GM12878 (cell line): ENCODE measurements around the gene TRIAP1. TPM values are rescaled to one million over a fixed set of nuclear protein-coding genes. Genes with fewer than 3 reads are reported as not detected.

Source experiments
- ATAC-seq: fragments of 200-7000 bp; cut with Tn5 transposase; 3 replicates; pipeline ENCODE4 v1.9.1; 2020; ENCODE audit warnings: mild to moderate bottlenecking, moderate library complexity
- BruUV-seq: library from RNA; stranded (reverse); fragments of 400-500 nt; replicated peaks from 2 replicates; lab custom pipeline; 2021; lab: Mats Ljungman, UMichigan
- CTCF ChIA-PET: fragments of 300-600 bp; sonication (Branson Sonifier 250); formaldehyde crosslinking; extraction: SDS; loops from one replicate; lab custom pipeline; 2021; ENCODE audit warnings: inconsistent platforms; lab: Yijun Ruan, JAX
- POLR2A ChIA-PET: fragments of 350-600 bp; formaldehyde crosslinking; extraction: SDS; loops from one replicate; lab custom pipeline; 2021; ENCODE audit warnings: inconsistent platforms; lab: Charles Lee
- RAD21 ChIA-PET: fragments of 300-600 bp; sonication (Branson Sonifier 250); formaldehyde crosslinking; loops from one replicate; lab custom pipeline; 2023; ENCODE audit warnings: antibody characterized with exemption; ENCODE audit not compliant: unreplicated experiment; lab: Charles Lee
- SMC1A ChIA-PET: fragments of 300-600 bp; sonication (Branson Sonifier 250); formaldehyde crosslinking; loops from one replicate; lab custom pipeline; 2023; ENCODE audit not compliant: unreplicated experiment, uncharacterized antibody; lab: Charles Lee
- DNase-seq: peaks from one replicate; pipeline ENCODE4 v3.0.0-alpha.2; 2011; ENCODE audit warnings: low read depth, low spot score
- FAIRE-seq: peaks from 3 replicates; lab custom pipeline; 2011; peaks lifted over from hg19 to GRCh38; lab: Jason Lieb, UNC
- H2AFZ ChIP-seq: 2 replicates; pipeline ENCODE4 v1.6.0; 2011; ENCODE audit warnings: low read depth, low read length, control low read depth; ENCODE audit not compliant: control insufficient read depth
- H3K27ac ChIP-seq: 2 replicates; pipeline ENCODE4 v1.5.1; 2011; ENCODE audit warnings: control low read depth; ENCODE audit not compliant: control insufficient read depth, insufficient read depth
- H3K27me3 ChIP-seq, 2 experiments: replicated peaks in 1 of 2; 2 replicates each; pipeline versions ENCODE4 v1.6.0 to v1.6.1; 2011; ENCODE audit warnings: low read length in 1 of 2; ENCODE audit not compliant: control insufficient read depth in 2 of 2, insufficient read depth in 2 of 2
- H3K36me3 ChIP-seq, 2 experiments: 2 replicates each; pipeline ENCODE4 v1.5.1; 2011; ENCODE audit warnings: low read length in 1 of 2; ENCODE audit not compliant: control insufficient read depth in 2 of 2, insufficient read depth in 2 of 2
- H3K4me1 ChIP-seq: 2 replicates; pipeline ENCODE4 v1.6.1; 2011; ENCODE audit warnings: mild to moderate bottlenecking, low read length, moderate library complexity, mixed read lengths; ENCODE audit not compliant: control insufficient read depth, insufficient read depth
- H3K4me2 ChIP-seq: 2 replicates; pipeline ENCODE4 v1.6.0; 2011; ENCODE audit warnings: control low read depth; ENCODE audit not compliant: control insufficient read depth, insufficient read depth
- H3K4me3 ChIP-seq: fragments of 200-600 bp; sonication (generic); 2 replicates; pipeline ENCODE4 v1.5.1; 2016
- H3K79me2 ChIP-seq: 2 replicates; pipeline ENCODE4 v1.6.0; 2011; ENCODE audit warnings: low read length; ENCODE audit not compliant: control insufficient read depth, insufficient read depth
- H3K9ac ChIP-seq: 2 replicates; pipeline ENCODE4 v1.8.0; 2011; ENCODE audit warnings: low read length, control low read depth, mixed read lengths; ENCODE audit not compliant: control insufficient read depth, insufficient read depth
- H3K9me3 ChIP-seq: replicated peaks from 3 replicates; pipeline ENCODE4 v1.5.1; 2011; ENCODE audit warnings: mild to moderate bottlenecking, low read length; ENCODE audit not compliant: control insufficient read depth, insufficient read depth
- H4K20me1 ChIP-seq: 2 replicates; pipeline ENCODE4 v1.6.0; 2011; ENCODE audit not compliant: control insufficient read depth, insufficient read depth
- CHD4 ChIP-seq: fragments of 200-600 bp; sonication (generic); IDR thresholded peaks from 2 replicates; pipeline ENCODE4 v1.6.1; 2016; ENCODE audit warnings: mild to moderate bottlenecking
- DPF2 ChIP-seq: fragments of 450-650 bp; IDR thresholded peaks from 2 replicates; pipeline ENCODE4 v1.6.1; 2017; ENCODE audit warnings: mild to moderate bottlenecking
- FOXK2 ChIP-seq: fragments of 450-650 bp; IDR thresholded peaks from 2 replicates; pipeline ENCODE4 v1.6.1; 2017; ENCODE audit warnings: mild to moderate bottlenecking, moderate library complexity
- HSF1 ChIP-seq: fragments of 150-350 bp; IDR thresholded peaks from 2 replicates; pipeline ENCODE4 v1.6.1; 2014; ENCODE audit warnings: mild to moderate bottlenecking, low read depth, low read length
- IKZF2 ChIP-seq, 2 experiments: fragments of 450-650 bp; IDR thresholded peaks; 2 replicates each; pipeline ENCODE4 v1.6.1; 2017; ENCODE audit warnings: mild to moderate bottlenecking in 2 of 2, moderate library complexity in 2 of 2
- IRF4 ChIP-seq: IDR thresholded peaks from 2 replicates; pipeline ENCODE4 v1.6.1; 2011; ENCODE audit warnings: low read depth, low read length
- KDM1A ChIP-seq: fragments of 200-600 bp; sonication (generic); IDR thresholded peaks from 2 replicates; pipeline ENCODE4 v1.6.1; 2016; ENCODE audit warnings: borderline replicate concordance
- PAX5 ChIP-seq: IDR thresholded peaks from 2 replicates; pipeline ENCODE4 v1.6.1; 2011; ENCODE audit warnings: low read depth, low read length, borderline replicate concordance
- RAD21 ChIP-seq: IDR thresholded peaks from 2 replicates; pipeline ENCODE4 v1.6.1; 2011; ENCODE audit warnings: mild to moderate bottlenecking, low read depth, low read length, moderate library complexity; ENCODE audit not compliant: insufficient read depth
- SMAD1 ChIP-seq: fragments of 450-650 bp; IDR thresholded peaks from 2 replicates; pipeline ENCODE4 v1.6.1; 2018; ENCODE audit warnings: mild to moderate bottlenecking, low read depth; ENCODE audit not compliant: partially characterized antibody
- SMC3 ChIP-seq: IDR thresholded peaks from 2 replicates; pipeline ENCODE4 v1.6.1; 2011; ENCODE audit warnings: low read length, improper control_type of control experiment, borderline replicate concordance
- ZNF217 ChIP-seq: fragments of 450-650 bp; IDR thresholded peaks from 2 replicates; pipeline ENCODE4 v1.6.1; 2017; ENCODE audit warnings: antibody characterized with exemption, mild to moderate bottlenecking
- WGBS: methylation state at CpG from one replicate; pipeline ENCODE4 v1.1.6; 2016; ENCODE audit warnings: low lambda C conversion rate; ENCODE audit not compliant: insufficient replicate concordance, insufficient coverage; ENCODE audit errors: missing lambda C conversion rate; 5-methylcytosine and 5-hydroxymethylcytosine counted together
- in situ Hi-C: fragments of 300-500 bp; cut with MboI; formaldehyde crosslinking; loops from 9 replicates; pipeline ENCODE4 v1.14.3; 2018; ENCODE audit warnings: mixed read lengths
- intact Hi-C: fragments of 100-400 bp; cut with micrococcal nuclease; formaldehyde crosslinking; loops from one replicate; pipeline ENCODE4 v1.14.2; 2022; ENCODE audit not compliant: unreplicated experiment
- polyA plus RNA-seq, 11 experiments: library from polyadenylated mRNA; depleted of rRNA in 4 of 11; unstranded in 6 of 11; stranded (reverse) in 5 of 11; fragments of >200 nt; fragmentation: Nextera tagmentation in 4 of 11; fragmentation: Illumina TruSeq in 1 of 11; extraction: Ambion mirVana in 4 of 11; extraction: Trizol in 1 of 11; gene quantifications; 1 replicate in 1 of 11; 2 replicates in 10 of 11; pipeline versions ENCODE4 v1.2.1 to v1.2.3, GENCODE V29; 2011 to 2016; ENCODE audit warnings: inconsistent platforms in 2 of 11, missing spikeins in 2 of 11, low read depth in 1 of 11
- total RNA-seq, 4 experiments: library from RNA; depleted of rRNA in 3 of 4; stranded (reverse); fragments of >200 nt in 3 of 4; fragmentation: Illumina TruSeq in 1 of 4; extraction: Trizol in 1 of 4; gene quantifications; 2 replicates each; pipeline versions ENCODE4 v1.2.1 to v1.2.3, GENCODE V29; 2013 to 2021
- TF ChIP-seq, protein P1 (sequence below): IDR thresholded peaks from 2 replicates; pipeline ENCODE4 v1.6.1; 2012; ENCODE audit warnings: low read depth, low read length, improper control_type of control experiment

TRIAP1 gene
- total and polyA plus RNA-seq, 10 of the 15 experiments (the other 5 are each of a cell fraction or from before 2014, with no cell fraction given): 44.8 to 346 (median 80.8) TPM

DNA sequence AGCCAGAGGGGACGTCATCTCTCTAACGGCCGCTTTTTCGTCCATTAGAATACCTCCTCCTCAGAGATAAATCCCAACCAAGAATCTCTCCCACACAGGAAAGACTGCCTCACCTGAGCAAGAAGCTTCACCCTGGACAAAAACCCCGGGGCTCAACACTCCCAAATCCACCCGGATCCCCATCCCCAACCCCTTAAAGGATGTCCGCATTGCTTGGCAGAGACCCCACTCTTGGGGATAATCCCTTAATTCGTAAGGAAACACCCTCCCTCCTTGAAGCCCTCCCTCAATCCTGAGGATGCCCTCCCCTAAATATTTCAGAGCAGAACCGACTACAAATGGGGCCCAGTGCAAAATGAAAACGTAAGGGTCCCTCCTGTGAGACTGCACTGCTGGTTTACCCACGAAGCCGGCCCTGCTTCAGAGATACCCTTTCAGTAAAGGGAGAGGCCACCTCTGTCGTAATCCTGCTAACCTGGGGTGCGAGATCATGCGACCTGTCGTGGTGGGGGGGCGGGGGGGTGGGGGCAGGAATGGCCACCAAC lies 49.1 kb upstream of the TRIAP1 start:
- CTCF ChIA-PET: interaction anchor here (0.6 to 2.1 kb wide), 15 partner anchors 13 to 193 kb away, joined by 3 to 11 read pairs (median 4); partner anchors contain the start of genes COQ5, POP5, SIRT4 and SRSF9
- intact Hi-C loops: no loop called here
- peaks cover 30% of the 10 kb centered on the region for H3K79me2 ChIP-seq

GRCh38 chr12:120490833-120491512 lies 44.8 kb upstream of the TRIAP1 start:
- H3K9me3 ChIP-seq: no peaks in the 10 kb centered on the region
- 100% methylated on average over 2 of the region's 2 CpGs for WGBS
- BruUV-seq: no TSS peak
- in situ Hi-C loops: no loop called here
- no peak for TF ChIP-seq HSF1
- no peak for TF ChIP-seq IRF4
- no peak for TF ChIP-seq IKZF2 (IDR thresholded peaks at IDR 0.05)
- TF ChIP-seq ZNF217: no peak
- no peak for TF ChIP-seq DPF2
- TF ChIP-seq SMAD1: no peak
- no peak for TF ChIP-seq RAD21
- TF ChIP-seq, protein P1, sequence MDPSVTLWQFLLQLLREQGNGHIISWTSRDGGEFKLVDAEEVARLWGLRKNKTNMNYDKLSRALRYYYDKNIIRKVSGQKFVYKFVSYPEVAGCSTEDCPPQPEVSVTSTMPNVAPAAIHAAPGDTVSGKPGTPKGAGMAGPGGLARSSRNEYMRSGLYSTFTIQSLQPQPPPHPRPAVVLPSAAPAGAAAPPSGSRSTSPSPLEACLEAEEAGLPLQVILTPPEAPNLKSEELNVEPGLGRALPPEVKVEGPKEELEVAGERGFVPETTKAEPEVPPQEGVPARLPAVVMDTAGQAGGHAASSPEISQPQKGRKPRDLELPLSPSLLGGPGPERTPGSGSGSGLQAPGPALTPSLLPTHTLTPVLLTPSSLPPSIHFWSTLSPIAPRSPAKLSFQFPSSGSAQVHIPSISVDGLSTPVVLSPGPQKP: no peak
- TF ChIP-seq PAX5: no peak
- no peak for TF ChIP-seq FOXK2
- no peak for TF ChIP-seq SMC3
- no peak for TF ChIP-seq KDM1A
- ChIA-PET POLR2A (interaction anchor here (0.5 to 1.2 kb wide), 2 partner anchors 12 kb away, joined by 3 to 5 read pairs; no protein-coding TSS in a partner anchor), CTCF (interaction anchor here (0.9 to 1.6 kb wide), 2 partner anchors 21 to 51 kb away, joined by 3 to 4 read pairs; partner anchors contain the start of gene SRSF9), SMC1A (interaction anchor here (0.9 kb wide), 1 partner anchor 52 kb away, joined by 3 read pairs; no protein-coding TSS in a partner anchor), RAD21 (no interaction called here)
- H3K9ac ChIP-seq: no peak overlapping the region
- no peaks in the 10 kb centered on the region for H3K27me3 ChIP-seq
- H3K4me3 ChIP-seq: no peak overlapping the region
- no peak for FAIRE-seq
- H3K79me2 ChIP-seq: peaks cover 11% of the 10 kb centered on the region
- intact Hi-C loops: no loop called here
- H2AFZ ChIP-seq: no peak overlapping the region
- H3K27ac ChIP-seq: no peak overlapping the region
- DNase-seq: no peak
- peaks cover 4% of the 10 kb centered on the region for H3K4me1 ChIP-seq
- no peaks in the 10 kb centered on the region for H4K20me1 ChIP-seq
- ATAC-seq: no peak
- no peaks in the 10 kb centered on the region; a peak in 1 of 4 replicates for H3K36me3 ChIP-seq
- no peak overlapping the region for H3K4me2 ChIP-seq

More for the DNA sequence above, 49.1 kb upstream of the TRIAP1 start:
- Histone ChIP-seq H3K27me3 (no peaks in the 10 kb centered on the region), H3K4me3 (peak overlapping the region; percentile 70), H3K4me2 (peak overlapping the region; percentile 84), H3K36me3 (peaks cover 0 to 9% of the 10 kb centered on the region in 2 experiments; a peak in 2 of 4 replicates), H3K27ac (peak overlapping the region; percentile 58), H3K4me1 (peaks cover 4% of the 10 kb centered on the region), H3K9me3 (no peaks in the 10 kb centered on the region), H4K20me1 (0 out of 2 replicates have a peak, but pooled peaks cover 4% of the 10 kb centered on the region), H3K9ac (peak overlapping the region; percentile 64), H2AFZ (peak overlapping the region; percentile 91)
- RAD21 ChIA-PET: interaction anchor here (0.8 to 2.5 kb wide), 7 partner anchors 27 to 193 kb away, joined by 3 to 16 read pairs (median 3); partner anchors contain the start of genes POP5 and SIRT4
- WGBS: 16% methylated on average over 17 of the region's 17 CpGs
- ATAC-seq (peak; percentile 25), DNase-seq (no peak), FAIRE-seq (peak; percentile 31)
- in situ Hi-C loops: no loop called here
- POLR2A ChIA-PET: interaction anchor here (1.0 to 1.9 kb wide), 8 partner anchors 10 to 57 kb away, joined by 3 to 11 read pairs (median 4); partner anchors contain the start of gene COX6A1
- no TSS peak for BruUV-seq
- SMC1A ChIA-PET: interaction anchor here (0.8 to 2.1 kb wide), 7 partner anchors 15 to 42 kb away, joined by 3 to 10 read pairs (median 3); partner anchors contain the start of genes COQ5 and SRSF9
- TF ChIP-seq CHD4: no peak
